ENCODE measurements around the gene NRDC. TPM values are rescaled to one million over a fixed set of nuclear protein-coding genes. Genes with fewer than 3 reads are reported as not detected.

NRDC gene
- polyA plus RNA-seq, 2 of the 4 experiments (the other 2 are of a cell fraction): 129 to 162 TPM

DNA sequence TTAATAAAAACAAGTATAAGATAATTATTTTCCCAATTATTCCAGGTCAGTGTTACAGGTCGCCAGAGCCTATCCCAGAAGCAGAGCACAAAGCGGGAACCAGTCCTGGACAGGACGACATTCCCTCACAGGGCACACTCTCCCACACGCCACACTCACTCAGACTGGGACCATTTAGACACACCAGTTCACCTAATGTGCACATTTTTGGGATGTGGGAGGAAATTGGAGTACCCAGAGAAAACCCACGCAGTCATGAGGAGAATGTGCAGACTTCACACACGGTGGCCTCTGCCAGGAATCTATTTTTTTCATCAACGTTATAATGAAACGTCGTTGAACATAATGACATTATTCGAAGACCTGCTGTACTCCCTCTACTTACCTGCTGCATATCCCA, 20.5 kb upstream of the NRDC start:
- peak overlapping the region; percentile 78 to 93; a peak in 5 of 6 replicates for H3K27ac ChIP-seq
- FAIRE-seq: no peak
- CTCF ChIA-PET: interaction anchor here (1.6 to 4.4 kb wide), 4 partner anchors 19 to 103 kb away, joined by 3 to 49 read pairs (median 20); no protein-coding TSS in a partner anchor

DNA sequence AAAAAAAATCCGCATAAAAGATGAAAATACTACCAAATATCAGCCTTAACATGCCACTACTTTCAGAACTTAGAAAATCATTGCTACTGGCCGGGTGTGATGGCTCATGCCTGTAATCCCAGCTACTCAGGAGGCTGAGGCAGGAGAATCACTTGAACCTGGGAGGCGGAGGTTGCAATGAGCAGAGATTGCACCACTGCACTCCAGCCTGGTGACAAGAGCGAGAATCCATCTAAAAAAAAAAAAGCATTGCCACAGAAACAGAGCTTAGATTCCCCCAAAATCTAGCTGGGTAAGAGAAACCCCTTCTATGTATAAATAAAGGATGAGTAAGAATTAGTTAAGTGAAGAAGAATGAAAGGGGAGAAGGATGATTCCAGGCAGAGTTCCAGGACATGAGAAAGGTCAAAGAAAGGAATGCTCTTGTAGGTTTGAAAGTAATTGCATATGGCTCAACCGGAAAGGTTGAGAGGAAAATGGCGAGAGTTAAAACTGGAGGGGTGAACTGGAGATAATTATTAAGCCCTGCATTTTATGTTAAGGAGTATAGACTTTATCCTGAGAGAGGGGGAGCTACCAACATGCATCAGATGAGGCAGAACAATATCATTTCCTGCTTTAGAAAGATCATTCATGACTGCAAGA, 19.7 kb upstream of the NRDC start:
- no peak for FAIRE-seq

More for the DNA sequence above, 20.5 kb upstream of the NRDC start:
- H3K4me1 ChIP-seq: peaks cover 28% of the 10 kb centered on the region
- DNase-seq (ENCODE audit: low read depth in 1 of 2, low spot score in 1 of 2) (no peak), ATAC-seq (no peak)
- H3K4me3 ChIP-seq: no peak overlapping the region
- POLR2A ChIA-PET: interaction anchor here (0.6 kb wide), 1 partner anchor 839 kb away, joined by 3 read pairs; no protein-coding TSS in a partner anchor
- peak overlapping the region; percentile 65; the same call in 2 of the 3 replicates for H3K4me2 ChIP-seq
- WGBS (ENCODE audit: missing lambda C conversion rate): 92% methylated on average over 10 of the region's 10 CpGs
- no peaks in the 10 kb centered on the region for H3K9me3 ChIP-seq
- TF ChIP-seq, protein P1, sequence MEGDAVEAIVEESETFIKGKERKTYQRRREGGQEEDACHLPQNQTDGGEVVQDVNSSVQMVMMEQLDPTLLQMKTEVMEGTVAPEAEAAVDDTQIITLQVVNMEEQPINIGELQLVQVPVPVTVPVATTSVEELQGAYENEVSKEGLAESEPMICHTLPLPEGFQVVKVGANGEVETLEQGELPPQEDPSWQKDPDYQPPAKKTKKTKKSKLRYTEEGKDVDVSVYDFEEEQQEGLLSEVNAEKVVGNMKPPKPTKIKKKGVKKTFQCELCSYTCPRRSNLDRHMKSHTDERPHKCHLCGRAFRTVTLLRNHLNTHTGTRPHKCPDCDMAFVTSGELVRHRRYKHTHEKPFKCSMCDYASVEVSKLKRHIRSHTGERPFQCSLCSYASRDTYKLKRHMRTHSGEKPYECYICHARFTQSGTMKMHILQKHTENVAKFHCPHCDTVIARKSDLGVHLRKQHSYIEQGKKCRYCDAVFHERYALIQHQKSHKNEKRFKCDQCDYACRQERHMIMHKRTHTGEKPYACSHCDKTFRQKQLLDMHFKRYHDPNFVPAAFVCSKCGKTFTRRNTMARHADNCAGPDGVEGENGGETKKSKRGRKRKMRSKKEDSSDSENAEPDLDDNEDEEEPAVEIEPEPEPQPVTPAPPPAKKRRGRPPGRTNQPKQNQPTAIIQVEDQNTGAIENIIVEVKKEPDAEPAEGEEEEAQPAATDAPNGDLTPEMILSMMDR (IDR thresholded peaks at IDR 0.05): no peak
- TF ChIP-seq HOXA7 (CRISPR knock-in tag; IDR thresholded peaks at IDR 0.05) (no peak), TP53 (CRISPR knock-in tag; IDR thresholded peaks at IDR 0.05) (no peak), ZC3H11A (IDR thresholded peaks at IDR 0.05) (no peak), PBX3 (IDR thresholded peaks at IDR 0.05) (no peak), SREBF2 (IDR thresholded peaks at IDR 0.05) (no peak), NR3C1 (IDR thresholded peaks at IDR 0.05) (no peak), MAZ (IDR thresholded peaks at IDR 0.05; ENCODE audit: borderline replicate concordance, low read depth, low read length) (no peak), ELK1 (IDR thresholded peaks at IDR 0.05; ENCODE audit: low read depth, low read length) (no peak), FOSL2 (IDR thresholded peaks at IDR 0.05) (no peak), FOSL2 (CRISPR knock-in tag; IDR thresholded peaks at IDR 0.05) (no peak), TFCP2L1 (CRISPR knock-in tag; IDR thresholded peaks at IDR 0.05) (no peak), KDM1A (IDR thresholded peaks at IDR 0.05; ENCODE audit: low read depth) (no peak)

DNA sequence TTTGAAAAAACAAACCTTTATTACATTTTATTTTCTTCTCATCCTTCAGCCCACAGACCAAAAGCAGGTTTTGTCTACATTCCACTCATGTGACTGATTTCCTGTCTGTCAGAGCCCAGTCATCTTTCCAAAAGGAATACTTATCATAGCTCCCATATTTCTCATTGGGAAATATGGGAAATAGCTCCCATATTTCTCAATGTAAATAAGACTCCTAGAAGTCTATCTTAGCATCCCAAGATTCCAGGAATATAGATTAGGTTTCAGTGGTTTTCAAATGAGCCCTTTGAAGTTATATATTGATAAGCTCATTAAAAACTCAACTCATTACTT, 19.1 kb upstream of the NRDC start:
- Histone ChIP-seq H3K4me2 (peak overlapping the region; percentile 65), H3K9me3 (no peaks in the 10 kb centered on the region; the same call in 2 of the 3 replicates), H3K4me3 (no peak overlapping the region), H3K4me1 (peaks cover 28% of the 10 kb centered on the region), H3K27ac (peak overlapping the region; percentile 78 to 93)
- POLR2A ChIA-PET: interaction anchor here (0.9 kb wide), 2 partner anchors 80 to 506 kb away, joined by 3 read pairs; partner anchors contain the start of genes ORC1 and PRPF38A
- CTCF ChIA-PET: interaction anchor here (0.7 to 4.4 kb wide), 16 partner anchors 9 to 779 kb away, joined by 3 to 49 read pairs (median 6); partner anchors contain the start of gene RAB3B
- ATAC-seq (peak; percentile 76 to 86), DNase-seq (ENCODE audit: low read depth in 1 of 2, low spot score in 1 of 2) (peak; percentile 42 to 52), FAIRE-seq (no peak)
- TF ChIP-seq FOSL2 (IDR thresholded peaks at IDR 0.05) (peak; percentile 51; the same call in 1 of the 2 replicates), FOSL2 (CRISPR knock-in tag; IDR thresholded peaks at IDR 0.05) (peak; percentile 85), RCOR1 (IDR thresholded peaks at IDR 0.05; ENCODE audit: low read depth, low read length) (no peak), MYC (IDR thresholded peaks at IDR 0.05; ENCODE audit: borderline replicate concordance, low read length) (no peak), NPAS2 (CRISPR knock-in tag; IDR thresholded peaks at IDR 0.05; ENCODE audit: borderline replicate concordance) (no peak), KDM5A (IDR thresholded peaks at IDR 0.05) (no peak), ESRRA (IDR thresholded peaks at IDR 0.05; ENCODE audit: borderline replicate concordance, low read length) (no peak), ZSCAN20 (CRISPR knock-in tag; IDR thresholded peaks at IDR 0.05) (no peak), CEBPB (IDR thresholded peaks at IDR 0.05) (peak in 1 of 2 experiments; percentile 83; a peak in 3 of 4 replicates), GATA3 (IDR thresholded peaks at IDR 0.05; ENCODE audit: borderline replicate concordance) (peak; percentile 78; the same call in 1 of the 2 replicates), HDAC2 (IDR thresholded peaks at IDR 0.05) (no peak), EP300 (IDR thresholded peaks at IDR 0.05) (peak; percentile 57 to 70; a peak in 1 of 5 replicates), EHMT2 (IDR thresholded peaks at IDR 0.05; ENCODE audit: low read depth) (no peak), CBX2 (IDR thresholded peaks at IDR 0.05; ENCODE audit: borderline replicate concordance, low read depth) (no peak), USF2 (IDR thresholded peaks at IDR 0.05) (no peak), POLR2A (IDR thresholded peaks at IDR 0.05; ENCODE audit: low read length) (no peak), TP53 (CRISPR knock-in tag; IDR thresholded peaks at IDR 0.05) (no peak)
- TF ChIP-seq, protein P2, sequence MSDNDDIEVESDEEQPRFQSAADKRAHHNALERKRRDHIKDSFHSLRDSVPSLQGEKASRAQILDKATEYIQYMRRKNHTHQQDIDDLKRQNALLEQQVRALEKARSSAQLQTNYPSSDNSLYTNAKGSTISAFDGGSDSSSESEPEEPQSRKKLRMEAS (IDR thresholded peaks at IDR 0.05): no peak; the same call in 1 of the 2 replicates

More for the DNA sequence above, 19.7 kb upstream of the NRDC start:
- ChIA-PET POLR2A (interaction anchor here (0.6 to 0.9 kb wide), 2 partner anchors 79 to 840 kb away, joined by 3 read pairs; no protein-coding TSS in a partner anchor), CTCF (interaction anchor here (1.0 to 4.4 kb wide), 7 partner anchors 8 to 401 kb away, joined by 3 to 49 read pairs (median 15); no protein-coding TSS in a partner anchor)
- ATAC-seq (peak; percentile 56 to 66; a peak in 4 of 6 replicates), DNase-seq (ENCODE audit: low read depth in 1 of 2, low spot score in 1 of 2) (peak; percentile 9 to 46)
- Histone ChIP-seq H3K4me2 (peak overlapping the region; percentile 65), H3K4me1 (peaks cover 28% of the 10 kb centered on the region), H3K27ac (peak overlapping the region; percentile 78 to 93), H3K9me3 (no peaks in the 10 kb centered on the region; the same call in 2 of the 3 replicates), H3K4me3 (0 out of 3 replicates have a peak overlapping the region, but pooled peaks have one; percentile 5)
- TF ChIP-seq CEBPB (IDR thresholded peaks at IDR 0.05): peak in 1 of 2 experiments; percentile 49; a peak in 2 of 4 replicates
- no peak for TF ChIP-seq SMC3 (IDR thresholded peaks at IDR 0.05)
- peak in 1 of 2 experiments; percentile 15; a peak in 1 of 5 replicates for TF ChIP-seq EP300 (IDR thresholded peaks at IDR 0.05)
- TF ChIP-seq GATA3 (IDR thresholded peaks at IDR 0.05; ENCODE audit: borderline replicate concordance): peak; percentile 21; the same call in 1 of the 2 replicates
- no peak for TF ChIP-seq HOXA7 (CRISPR knock-in tag; IDR thresholded peaks at IDR 0.05)
- no peak for TF ChIP-seq FOSL2 (IDR thresholded peaks at IDR 0.05)
- peak; percentile 30; the same call in 1 of the 2 replicates for TF ChIP-seq FOSL2 (CRISPR knock-in tag; IDR thresholded peaks at IDR 0.05)
- WGBS (ENCODE audit: missing lambda C conversion rate): 15% methylated on average over 6 of the region's 6 CpGs

All from A549 (cell line).